DOHH2 (cell line): ENCODE data around the gene STEAP3.

Source experiments
- H3F3A ChIP-seq: fragments of 200-600 bp; sonication (generic), shearing (Covaris generic); 2 replicates; pipeline ENCODE4 v1.6.0; 2016; ENCODE audit warnings: antibody characterized with exemption, mild to moderate bottlenecking; ENCODE audit not compliant: control insufficient read depth, insufficient read depth
- H3K27ac ChIP-seq: fragments of 200-600 bp; sonication (generic); 2 replicates; pipeline ENCODE4 v1.5.1; 2014; ENCODE audit warnings: low read depth, mild to moderate bottlenecking, low read length, moderate library complexity
- H3K27me3 ChIP-seq: fragments of 200-600 bp; sonication (generic); 2 replicates; pipeline ENCODE4 v1.6.1; 2014; ENCODE audit warnings: mild to moderate bottlenecking, low read length, mixed read lengths; ENCODE audit not compliant: control insufficient read depth
- H3K36me3 ChIP-seq: fragments of 200-600 bp; sonication (generic); 2 replicates; pipeline ENCODE4 v1.6.1; 2014; ENCODE audit warnings: mild to moderate bottlenecking, low read length, moderate library complexity, mixed read lengths; ENCODE audit not compliant: control insufficient read depth
- H3K4me1 ChIP-seq: fragments of 200-600 bp; sonication (generic); 2 replicates; pipeline ENCODE4 v1.6.1; 2014; ENCODE audit warnings: mild to moderate bottlenecking, low read length, mixed read lengths; ENCODE audit not compliant: control insufficient read depth
- H3K4me2 ChIP-seq: fragments of 200-600 bp; sonication (generic); 2 replicates; pipeline ENCODE4 v1.6.0; 2014; ENCODE audit warnings: mild to moderate bottlenecking, low read length, moderate library complexity
- H3K4me3 ChIP-seq: fragments of 200-600 bp; sonication (generic); 2 replicates; pipeline ENCODE4 v1.5.1; 2014; ENCODE audit warnings: mild to moderate bottlenecking, low read length, mixed read lengths
- H3K79me2 ChIP-seq: fragments of 200-600 bp; sonication (generic); 2 replicates; pipeline ENCODE4 v1.6.1; 2014; ENCODE audit warnings: mild to moderate bottlenecking, low read length, mixed read lengths; ENCODE audit not compliant: control insufficient read depth
- H3K9me2 ChIP-seq: fragments of 200-600 bp; sonication (generic); replicated peaks from 2 replicates; pipeline ENCODE4 v1.6.1; 2014; ENCODE audit warnings: mild to moderate bottlenecking, low read length, mixed read lengths; ENCODE audit not compliant: control insufficient read depth
- H3K9me3 ChIP-seq: fragments of 200-600 bp; sonication (generic); 2 replicates; pipeline ENCODE4 v1.6.1; 2014; ENCODE audit warnings: antibody characterized with exemption, low read length, mixed read lengths; ENCODE audit not compliant: control insufficient read depth, insufficient read depth
- H4K20me1 ChIP-seq: fragments of 200-600 bp; sonication (generic); 2 replicates; pipeline ENCODE4 v1.6.0; 2014; ENCODE audit warnings: low read depth, mild to moderate bottlenecking, antibody characterized with exemption, low read length, moderate library complexity; ENCODE audit not compliant: control insufficient read depth, insufficient read depth
- EZH2phosphoT487 ChIP-seq: fragments of 200-600 bp; sonication (generic); IDR thresholded peaks from 2 replicates; pipeline ENCODE4 v1.6.1; 2017; ENCODE audit warnings: borderline replicate concordance, mild to moderate bottlenecking, antibody characterized with exemption, low read length, moderate library complexity, mixed read lengths
- TF ChIP-seq, protein P1 (sequence below): fragments of 200-600 bp; sonication (generic); IDR thresholded peaks from one replicate; pipeline ENCODE4 v1.5.1; 2014; ENCODE audit warnings: antibody characterized with exemption, mild to moderate bottlenecking, low read depth, low read length; ENCODE audit not compliant: poor library complexity, severe bottlenecking

STEAP3 gene

DNA sequence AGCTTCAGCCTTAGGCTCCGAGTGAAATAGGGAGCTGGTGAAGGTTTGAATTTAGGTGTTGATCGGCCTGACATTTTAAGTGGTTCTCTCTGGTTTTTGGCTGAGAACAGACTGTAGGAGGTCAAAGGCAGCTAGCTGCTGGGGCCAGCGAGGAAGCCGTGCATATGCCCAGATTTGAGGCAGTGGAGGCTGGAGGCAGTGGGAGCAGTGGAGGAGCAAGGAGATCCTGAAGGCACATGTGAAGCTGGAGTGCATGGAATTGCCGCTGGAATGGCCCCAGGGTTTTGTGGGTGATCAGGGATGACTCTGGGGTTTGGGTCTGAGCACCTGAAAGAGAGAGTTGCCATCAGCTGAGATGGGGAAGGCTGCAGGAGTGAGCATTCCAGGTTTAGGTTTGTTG lies 25.1 kb downstream of the STEAP3 start:
- H3K4me1 ChIP-seq, result no peaks in the 10 kb centered on the region
- H3K9me2 ChIP-seq, result no peaks in the 10 kb centered on the region
- H3K4me3 ChIP-seq, result no peak overlapping the region
- no peaks in the 10 kb centered on the region for H3K79me2 ChIP-seq
- no peaks in the 10 kb centered on the region for H3F3A ChIP-seq
- no peaks in the 10 kb centered on the region for H4K20me1 ChIP-seq
- peaks cover 12% of the 10 kb centered on the region for H3K27me3 ChIP-seq
- no peak overlapping the region for H3K4me2 ChIP-seq
- TF ChIP-seq EZH2phosphoT487, result no peak
- TF ChIP-seq, protein P1, sequence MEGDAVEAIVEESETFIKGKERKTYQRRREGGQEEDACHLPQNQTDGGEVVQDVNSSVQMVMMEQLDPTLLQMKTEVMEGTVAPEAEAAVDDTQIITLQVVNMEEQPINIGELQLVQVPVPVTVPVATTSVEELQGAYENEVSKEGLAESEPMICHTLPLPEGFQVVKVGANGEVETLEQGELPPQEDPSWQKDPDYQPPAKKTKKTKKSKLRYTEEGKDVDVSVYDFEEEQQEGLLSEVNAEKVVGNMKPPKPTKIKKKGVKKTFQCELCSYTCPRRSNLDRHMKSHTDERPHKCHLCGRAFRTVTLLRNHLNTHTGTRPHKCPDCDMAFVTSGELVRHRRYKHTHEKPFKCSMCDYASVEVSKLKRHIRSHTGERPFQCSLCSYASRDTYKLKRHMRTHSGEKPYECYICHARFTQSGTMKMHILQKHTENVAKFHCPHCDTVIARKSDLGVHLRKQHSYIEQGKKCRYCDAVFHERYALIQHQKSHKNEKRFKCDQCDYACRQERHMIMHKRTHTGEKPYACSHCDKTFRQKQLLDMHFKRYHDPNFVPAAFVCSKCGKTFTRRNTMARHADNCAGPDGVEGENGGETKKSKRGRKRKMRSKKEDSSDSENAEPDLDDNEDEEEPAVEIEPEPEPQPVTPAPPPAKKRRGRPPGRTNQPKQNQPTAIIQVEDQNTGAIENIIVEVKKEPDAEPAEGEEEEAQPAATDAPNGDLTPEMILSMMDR, result no peak
- no peaks in the 10 kb centered on the region for H3K36me3 ChIP-seq
- no peaks in the 10 kb centered on the region for H3K9me3 ChIP-seq
- H3K27ac ChIP-seq, result no peak overlapping the region

DNA sequence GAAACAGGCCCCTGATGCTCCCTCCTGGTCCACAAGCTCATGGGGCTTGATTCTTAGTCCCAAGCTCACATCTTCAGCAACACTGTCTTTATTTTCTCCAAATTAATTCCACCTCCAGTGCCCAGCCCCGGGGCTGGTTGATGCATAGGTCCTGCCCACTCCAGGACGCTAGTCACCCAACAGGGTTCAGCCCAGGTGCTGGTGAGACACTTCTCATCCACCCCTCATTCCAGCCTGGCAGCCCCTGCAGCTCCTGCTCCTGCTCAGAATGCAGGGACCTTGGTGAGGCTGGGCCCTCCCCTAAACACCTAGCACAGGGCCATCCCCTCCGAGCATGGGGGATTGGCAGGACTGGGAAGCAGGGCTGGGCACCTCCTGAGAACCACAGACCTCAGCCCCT lies 25.7 kb downstream of the STEAP3 start:
- H3K36me3 ChIP-seq, result no peaks in the 10 kb centered on the region

DNA sequence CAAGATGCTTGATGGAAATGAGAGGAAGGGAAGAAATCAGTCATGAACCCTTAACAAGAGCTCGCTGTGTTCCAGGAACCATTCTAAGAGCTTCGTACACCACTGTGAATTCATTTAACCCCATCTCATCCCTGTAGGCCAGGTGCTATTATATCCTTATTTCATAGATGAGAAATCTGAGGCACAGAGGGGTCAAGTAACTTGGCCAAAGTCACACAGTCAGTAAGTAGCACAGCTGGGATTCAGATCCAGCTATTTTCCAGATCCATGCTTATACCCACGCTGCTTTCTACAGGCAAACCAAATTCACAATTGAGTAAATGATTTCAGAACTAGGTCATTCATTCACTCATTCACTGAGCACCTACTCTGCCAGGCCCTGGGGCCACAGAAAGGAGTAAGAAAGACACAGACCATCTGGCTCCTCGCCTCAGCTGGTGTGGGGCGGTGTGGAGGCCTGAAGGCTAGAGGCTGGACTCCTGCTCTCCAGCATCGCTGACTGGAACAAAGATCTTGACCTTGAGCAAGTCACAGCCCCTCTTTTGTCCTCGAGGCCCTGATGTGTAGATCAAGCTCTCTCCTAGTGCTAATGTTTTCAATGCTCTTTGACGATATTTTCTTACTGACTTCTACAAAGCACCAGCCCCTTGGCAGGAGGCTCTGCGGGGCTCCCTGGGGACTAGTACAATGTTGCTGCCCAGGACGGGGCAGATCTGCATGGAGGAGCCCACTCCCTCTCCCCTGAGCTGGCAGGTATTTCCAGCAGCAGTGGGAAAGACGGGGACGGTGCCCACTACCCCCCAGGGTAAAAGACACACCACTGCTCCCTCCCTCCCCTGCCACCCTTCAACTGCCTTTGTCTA lies 26.5 kb downstream of the STEAP3 start:
- H3F3A ChIP-seq, result no peaks in the 10 kb centered on the region
- H3K79me2 ChIP-seq, result no peaks in the 10 kb centered on the region
- H3K36me3 ChIP-seq, result no peaks in the 10 kb centered on the region
- TF ChIP-seq EZH2phosphoT487, result no peak
- TF ChIP-seq, protein P1, result no peak
- H4K20me1 ChIP-seq, result no peaks in the 10 kb centered on the region
- H3K9me3 ChIP-seq, result no peaks in the 10 kb centered on the region
- H3K9me2 ChIP-seq, result no peaks in the 10 kb centered on the region
- peaks cover 12% of the 10 kb centered on the region for H3K27me3 ChIP-seq
- no peak overlapping the region for H3K27ac ChIP-seq
- H3K4me1 ChIP-seq, result no peaks in the 10 kb centered on the region
- no peak overlapping the region for H3K4me2 ChIP-seq
- H3K4me3 ChIP-seq, result no peak overlapping the region

More for the DNA sequence above, 25.7 kb downstream of the STEAP3 start:
- H3K27me3 ChIP-seq, result peaks cover 12% of the 10 kb centered on the region
- H3K9me3 ChIP-seq, result no peaks in the 10 kb centered on the region
- no peak overlapping the region for H3K27ac ChIP-seq
- no peaks in the 10 kb centered on the region for H3F3A ChIP-seq
- H3K9me2 ChIP-seq, result no peaks in the 10 kb centered on the region
- no peaks in the 10 kb centered on the region for H4K20me1 ChIP-seq
- H3K4me1 ChIP-seq, result no peaks in the 10 kb centered on the region
- no peak overlapping the region for H3K4me2 ChIP-seq
- TF ChIP-seq EZH2phosphoT487, result no peak
- H3K4me3 ChIP-seq, result no peak overlapping the region
- no peaks in the 10 kb centered on the region for H3K79me2 ChIP-seq

DNA sequence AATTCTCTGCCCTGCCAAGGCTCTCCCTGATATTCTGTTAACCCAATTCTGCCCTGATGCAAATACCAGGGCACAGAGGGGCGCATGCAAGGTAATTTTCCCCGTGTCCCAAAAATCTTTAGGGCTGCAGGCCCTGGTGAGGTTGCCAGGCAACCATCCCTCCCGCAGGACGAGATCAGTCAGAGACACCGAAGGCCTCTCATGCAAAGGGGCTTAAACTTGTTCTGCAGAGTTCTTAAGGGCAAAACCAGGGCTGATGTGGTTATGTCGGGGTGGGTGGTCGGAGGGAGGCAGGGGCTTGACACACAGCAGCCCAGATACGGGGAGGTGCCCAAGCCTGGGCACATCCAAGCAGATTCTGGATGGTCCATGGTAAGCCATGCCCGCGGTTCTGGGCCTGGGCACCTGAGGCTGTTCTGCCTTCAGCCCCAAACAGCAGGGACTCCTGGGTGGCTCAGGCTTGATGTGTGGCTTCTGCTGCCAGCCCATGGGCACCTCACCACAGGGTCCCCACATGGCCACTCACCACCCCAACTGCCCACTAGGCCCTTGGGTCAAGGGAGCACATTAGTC lies 27.2 kb downstream of the STEAP3 start:
- H3K36me3 ChIP-seq, result no peaks in the 10 kb centered on the region
- H3K27me3 ChIP-seq, result peaks cover 12% of the 10 kb centered on the region
- H3K9me3 ChIP-seq, result no peaks in the 10 kb centered on the region
- H4K20me1 ChIP-seq, result no peaks in the 10 kb centered on the region
- no peaks in the 10 kb centered on the region for H3K79me2 ChIP-seq
- no peaks in the 10 kb centered on the region for H3K9me2 ChIP-seq
- H3K27ac ChIP-seq, result no peak overlapping the region
- no peak overlapping the region for H3K4me3 ChIP-seq
- no peaks in the 10 kb centered on the region for H3F3A ChIP-seq
- no peaks in the 10 kb centered on the region for H3K4me1 ChIP-seq
- no peak for TF ChIP-seq EZH2phosphoT487
- TF ChIP-seq, protein P1, result no peak
- no peak overlapping the region for H3K4me2 ChIP-seq
